IMR-90 (cell line): Measurements from ENCODE around the gene UTY. TPM values are rescaled to one million over a fixed set of nuclear protein-coding genes. Genes with fewer than 3 reads are reported as not detected.

Experiments used
- ATAC-seq: fragments of 200-7000 bp; cut with Tn5 transposase; 2 replicates; pipeline ENCODE4 v1.9.1; 2020; ENCODE audit warnings: low read depth, mild to moderate bottlenecking, moderate library complexity
- BruUV-seq: library from RNA; stranded (reverse); fragments of 400-500 nt; replicated peaks from 2 replicates; lab custom pipeline; 2021; lab: Mats Ljungman, UMichigan
- CTCF ChIA-PET: fragments of 300-600 bp; formaldehyde crosslinking; extraction: SDS; loops from one replicate; lab custom pipeline; 2021; ENCODE audit warnings: antibody characterized with exemption; lab: Yijun Ruan, JAX
- POLR2A ChIA-PET: fragments of 300-600 bp; sonication (Branson Sonifier 250); formaldehyde crosslinking; loops from one replicate; lab custom pipeline; 2022; ENCODE audit warnings: antibody characterized with exemption; ENCODE audit not compliant: unreplicated experiment; lab: Charles Lee
- DNase-seq: peaks from one replicate; pipeline ENCODE4 v3.0.0; 2013
- H2AFZ ChIP-seq: replicated peaks from 2 replicates; pipeline ENCODE3; 2013; ENCODE audit warnings: low read length, mild to moderate bottlenecking; ENCODE audit not compliant: poor library complexity
- H2AK5ac ChIP-seq: 2 replicates; pipeline ENCODE4 v1.6.1; 2013; ENCODE audit warnings: low read depth, low read length, inconsistent platforms
- H2AK9ac ChIP-seq: replicated peaks from 2 replicates; pipeline ENCODE3; 2013; ENCODE audit warnings: mild to moderate bottlenecking, low read depth, low read length, moderate library complexity; ENCODE audit not compliant: poor library complexity
- H2BK120ac ChIP-seq: 2 replicates; pipeline ENCODE4 v1.6.1; 2013; ENCODE audit warnings: low read depth, low read length, inconsistent platforms
- H2BK15ac ChIP-seq: 3 replicates; pipeline ENCODE4 v1.6.1; 2013; ENCODE audit warnings: low read depth, low read length, inconsistent platforms
- H2BK20ac ChIP-seq: 2 replicates; pipeline ENCODE4 v1.6.1; 2013; ENCODE audit warnings: low read depth, mild to moderate bottlenecking, inconsistent platforms, low read length, moderate library complexity
- H2BK5ac ChIP-seq: 2 replicates; pipeline ENCODE4 v1.6.1; 2013; ENCODE audit warnings: mild to moderate bottlenecking, low read depth, low read length, inconsistent platforms; ENCODE audit not compliant: poor library complexity, severe bottlenecking
- H3K14ac ChIP-seq: replicated peaks from 2 replicates; pipeline ENCODE4 v1.6.1; 2013; ENCODE audit warnings: low read depth, low read length, inconsistent platforms
- H3K18ac ChIP-seq: 2 replicates; pipeline ENCODE4 v1.6.1; 2013; ENCODE audit warnings: low read depth, low read length, control low read depth
- H3K23ac ChIP-seq: 2 replicates; pipeline ENCODE4 v1.6.1; 2013; ENCODE audit warnings: low read depth, low read length, inconsistent platforms
- H3K27ac ChIP-seq: 2 replicates; pipeline ENCODE4 v1.5.1; 2013; ENCODE audit warnings: mild to moderate bottlenecking, control low read depth, low read length; ENCODE audit not compliant: insufficient read depth
- H3K27me3 ChIP-seq: 2 replicates; pipeline ENCODE4 v1.6.1; 2013; ENCODE audit warnings: low read length; ENCODE audit not compliant: control insufficient read depth, insufficient read depth
- H3K36me3 ChIP-seq: 2 replicates; pipeline ENCODE4 v1.6.1; 2013; ENCODE audit warnings: low read length, mixed read lengths; ENCODE audit not compliant: control insufficient read depth, insufficient read depth
- H3K4ac ChIP-seq: 2 replicates; pipeline ENCODE4 v1.6.1; 2013; ENCODE audit warnings: low read depth, low read length, inconsistent platforms
- H3K4me1 ChIP-seq: 2 replicates; pipeline ENCODE4 v1.6.1; 2013; ENCODE audit warnings: low read length, mixed read lengths; ENCODE audit not compliant: control insufficient read depth, insufficient read depth
- H3K4me2 ChIP-seq: 2 replicates; pipeline ENCODE4 v1.6.1; 2013; ENCODE audit warnings: low read depth, mild to moderate bottlenecking, control low read depth, low read length, moderate library complexity
- H3K4me3 ChIP-seq: 2 replicates; pipeline ENCODE4 v1.5.1; 2013; ENCODE audit warnings: low read depth, mild to moderate bottlenecking, control low read depth, low read length, moderate library complexity; ENCODE audit not compliant: insufficient read depth
- H3K56ac ChIP-seq: 2 replicates; pipeline ENCODE4 v1.6.1; 2013; ENCODE audit warnings: low read length, inconsistent platforms; ENCODE audit not compliant: insufficient read depth; ENCODE audit errors: extremely low read depth
- H3K79me1 ChIP-seq, 2 experiments: 2 replicates each; pipeline ENCODE4 v1.6.1; 2013; ENCODE audit warnings: low read length in 2 of 2, inconsistent platforms in 1 of 2, low read depth in 1 of 2
- H3K9ac ChIP-seq: 2 replicates; pipeline ENCODE4 v1.6.1; 2013; ENCODE audit warnings: low read depth, low read length, control low read depth
- H3K9me1 ChIP-seq: 2 replicates; pipeline ENCODE4 v1.6.1; 2013; ENCODE audit warnings: low read length, inconsistent platforms; ENCODE audit not compliant: insufficient read depth
- H3K9me3 ChIP-seq: 2 replicates; pipeline ENCODE4 v1.6.1; 2013; ENCODE audit warnings: low read length; ENCODE audit not compliant: control insufficient read depth, insufficient read depth
- H4K20me1 ChIP-seq: 2 replicates; pipeline ENCODE4 v1.6.1; 2013; ENCODE audit warnings: low read length, inconsistent platforms; ENCODE audit not compliant: insufficient read depth
- H4K5ac ChIP-seq: 2 replicates; pipeline ENCODE4 v1.6.1; 2013; ENCODE audit warnings: mild to moderate bottlenecking, low read depth, low read length, control low read depth
- H4K8ac ChIP-seq, 2 experiments: 2 replicates each; pipeline ENCODE4 v1.6.1; 2013; ENCODE audit warnings: low read depth in 2 of 2, low read length in 2 of 2, control low read depth in 1 of 2, inconsistent platforms in 1 of 2
- H4K91ac ChIP-seq: 2 replicates; pipeline ENCODE4 v1.6.1; 2013; ENCODE audit warnings: low read depth, low read length, inconsistent platforms; ENCODE audit not compliant: insufficient read depth
- CEBPB ChIP-seq: IDR thresholded peaks from 2 replicates; pipeline ENCODE4 v1.6.1; 2012; ENCODE audit warnings: low read depth, low read length, improper control_type of control experiment
- CTCF ChIP-seq: conservative IDR thresholded peaks from 2 replicates; pipeline ENCODE4 v1.5.1; 2012; ENCODE audit warnings: mild to moderate bottlenecking, low read depth, low read length, improper control_type of control experiment
- ELK1 ChIP-seq: fragments of 150-350 bp; IDR thresholded peaks from 2 replicates; pipeline ENCODE4 v1.6.1; 2016; ENCODE audit warnings: low read depth, mild to moderate bottlenecking, low read length, moderate library complexity, borderline replicate concordance
- MAZ ChIP-seq: IDR thresholded peaks from 2 replicates; pipeline ENCODE4 v1.6.1; 2012; ENCODE audit warnings: low read depth, mild to moderate bottlenecking, low read length, improper control_type of control experiment, moderate library complexity, borderline replicate concordance
- NFE2L2 ChIP-seq: fragments of 150-350 bp; IDR thresholded peaks from 2 replicates; pipeline ENCODE4 v1.6.1; 2016; ENCODE audit warnings: low read depth, mild to moderate bottlenecking, low read length
- POLR2A ChIP-seq: IDR thresholded peaks from 2 replicates; pipeline ENCODE4 v1.6.1; 2012; ENCODE audit warnings: mild to moderate bottlenecking, low read depth, low read length
- SMC3 ChIP-seq: fragments of 150-350 bp; IDR thresholded peaks from 2 replicates; pipeline ENCODE4 v1.6.1; 2016; ENCODE audit warnings: low read depth, mild to moderate bottlenecking, antibody characterized with exemption, low read length, moderate library complexity
- USF2 ChIP-seq: fragments of 150-350 bp; IDR thresholded peaks from 2 replicates; pipeline ENCODE4 v1.6.1; 2017; ENCODE audit warnings: mild to moderate bottlenecking, antibody characterized with exemption, low read length, low read depth
- WGBS, 2 experiments: methylation state at CpG; one replicate each; pipeline versions ENCODE4 v1.1.5 to v1.1.7; 2013; ENCODE audit warnings: missing lambda C conversion rate in 2 of 2; ENCODE audit not compliant: insufficient read length in 1 of 2; ENCODE audit errors: extremely low coverage in 2 of 2; 5-methylcytosine and 5-hydroxymethylcytosine counted together
- dilution Hi-C: fragments of 300-500 bp; cut with HindIII; formaldehyde crosslinking; loops from one replicate; pipeline ENCODE4 v1.14.3; 2018; ENCODE audit warnings: low sequenced_read_pairs; ENCODE audit not compliant: unreplicated experiment
- in situ Hi-C: fragments of 300-500 bp; cut with MboI; formaldehyde crosslinking; loops from 3 replicates; pipeline ENCODE4 v1.14.3; 2019; ENCODE audit warnings: low sequenced_read_pairs, inconsistent platforms, mixed read lengths
- intact Hi-C: fragments of 100-400 bp; cut with micrococcal nuclease; formaldehyde crosslinking; loops from 2 replicates; pipeline ENCODE4 v1.10.0; 2022
- polyA plus RNA-seq, 3 experiments: library from polyadenylated mRNA; depleted of rRNA; stranded (reverse); fragments of >200 nt; gene quantifications; 2 replicates each; pipeline ENCODE4 v1.2.3, GENCODE V29; 2012; ENCODE audit warnings: low replicate concordance in 1 of 3
- total RNA-seq: library from RNA; depleted of rRNA; stranded (reverse); fragments of >200 nt; gene quantifications from 2 replicates; pipeline ENCODE4 v1.2.3, GENCODE V29; 2012

UTY gene
- total and polyA plus RNA-seq, 2 of the 4 experiments (the other 2 are of a cell fraction) = not detected

GRCh38 chrY:13300795-13301194 lies 179.0 kb downstream of the UTY start:
- Histone ChIP-seq H3K27me3 (no peaks in the 10 kb centered on the region), H2AK5ac (no peak overlapping the region), H2BK15ac (no peak overlapping the region), H3K56ac (no peak overlapping the region), H4K91ac (no peak overlapping the region), H3K4me1 (no peaks in the 10 kb centered on the region), H2BK20ac (no peak overlapping the region), H4K20me1 (no peaks in the 10 kb centered on the region), H3K18ac (no peak overlapping the region), H3K27ac (no peak overlapping the region), H3K23ac (no peak overlapping the region), H3K36me3 (no peaks in the 10 kb centered on the region), H2AFZ (no peak overlapping the region), H3K9me1 (no peaks in the 10 kb centered on the region), H3K4me3 (no peak overlapping the region), H2BK5ac (no peak overlapping the region), H2AK9ac (no peak overlapping the region), H3K79me1 (no peaks in the 10 kb centered on the region), H3K4me2 (no peak overlapping the region), H2BK120ac (no peak overlapping the region), H3K4ac (no peak overlapping the region), H4K8ac (no peak overlapping the region), H3K9ac (no peak overlapping the region), H3K14ac (no peak overlapping the region), H4K5ac (no peak overlapping the region), H3K9me3 (no peaks in the 10 kb centered on the region)
- POLR2A ChIA-PET = no interaction called here
- in situ Hi-C loops (no loop called here), dilution Hi-C loops (no loop called here), intact Hi-C loops (no loop called here)
- no peak for DNase-seq
- ATAC-seq = no peak
- BruUV-seq = no TSS peak
- no peak for TF ChIP-seq MAZ
- no peak for TF ChIP-seq NFE2L2
- no peak for TF ChIP-seq CTCF
- no peak for TF ChIP-seq SMC3
- no peak for TF ChIP-seq CEBPB
- no peak for TF ChIP-seq ELK1
- no peak for TF ChIP-seq USF2
- no peak for TF ChIP-seq POLR2A
- CTCF ChIA-PET = no interaction called here
- WGBS, 2 experiments = no CpG with 5 or more reads among the region's 4 CpGs
